A204.1 (cell line): ENCODE results near the gene SORL1-AS1.

ENCODE experiments used
- FAIRE-seq: peaks from 2 replicates; lab custom pipeline; 2012; peaks lifted over from hg19 to GRCh38; lab: Jason Lieb, UNC

SORL1-AS1 gene

DNA sequence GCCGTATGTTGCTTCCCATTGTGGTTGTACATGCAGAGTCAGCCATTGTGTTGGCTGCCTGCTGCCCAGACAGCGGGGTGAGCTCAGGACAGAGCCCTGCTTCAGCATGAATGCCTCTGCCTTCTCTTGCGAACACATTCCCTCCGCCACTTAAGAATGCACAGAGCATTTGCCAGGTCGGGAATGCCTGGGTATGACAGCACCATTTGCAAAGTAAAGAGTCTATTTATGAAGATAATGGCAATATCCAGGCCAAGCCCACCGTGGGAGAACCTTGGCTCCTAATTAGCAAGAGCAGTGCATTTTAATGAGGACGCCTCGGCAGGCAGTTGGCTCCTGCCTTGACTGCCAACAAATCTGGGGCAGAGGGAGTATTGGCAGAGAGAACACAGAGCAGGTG, 63.1 kb downstream of the SORL1-AS1 start:
- FAIRE-seq, result no peak
